Naive thymus-derived CD4-positive, alpha-beta T cell (primary cell): Measurements from ENCODE around the gene HDAC5. TPM values are rescaled to one million over a fixed set of nuclear protein-coding genes. Genes with fewer than 3 reads are reported as not detected.

ENCODE experiments used
- ATAC-seq: fragments of 150-1000 bp; cut with Tn5 transposase; 2 replicates; pipeline ENCODE4 v1.10.0; 2021; ENCODE audit warnings: mild to moderate bottlenecking, moderate library complexity
- CTCF ChIA-PET: fragments of 350-600 bp; sonication (Branson Sonifier 250); formaldehyde crosslinking; loops from one replicate; lab custom pipeline; 2021; ENCODE audit warnings: antibody characterized with exemption; lab: Charles Lee
- POLR2A ChIA-PET: fragments of 350-600 bp; sonication (Branson Sonifier 250); formaldehyde crosslinking; loops from one replicate; lab custom pipeline; 2021; ENCODE audit warnings: antibody characterized with exemption, inconsistent platforms; lab: Charles Lee
- DNase-seq, 9 donors: peaks; one replicate each; pipeline versions ENCODE4 v3.0.0 to v3.0.0-alpha.2; 2020 to 2022; ENCODE audit warnings: mixed read lengths in 1 of 9
- H3K27ac ChIP-seq: one replicate; pipeline ENCODE4 v1.7.0; 2013; ENCODE audit warnings: mild to moderate bottlenecking, low read depth, low read length, moderate library complexity
- H3K27me3 ChIP-seq, 2 donors: one replicate each; pipeline ENCODE4 v1.7.0; 2013; ENCODE audit warnings: low read length in 2 of 2, mild to moderate bottlenecking in 2 of 2, moderate library complexity in 2 of 2; ENCODE audit not compliant: control insufficient read depth in 2 of 2, insufficient read depth in 2 of 2
- H3K36me3 ChIP-seq, 3 experiments: 1 replicate in 2 of 3; 2 replicates in 1 of 3; pipeline ENCODE4 v1.7.0; 2013; ENCODE audit warnings: low read length in 3 of 3, mild to moderate bottlenecking in 3 of 3, moderate library complexity in 1 of 3; ENCODE audit not compliant: insufficient read depth in 3 of 3, control insufficient read depth in 2 of 3
- H3K4me1 ChIP-seq, 2 donors: one replicate each; pipeline ENCODE4 v1.7.0; 2013; ENCODE audit warnings: low read length in 2 of 2, mild to moderate bottlenecking in 2 of 2, moderate library complexity in 1 of 2; ENCODE audit not compliant: control insufficient read depth in 2 of 2, insufficient read depth in 2 of 2
- H3K4me3 ChIP-seq: 2 replicates; pipeline ENCODE4 v1.7.0; 2013; ENCODE audit warnings: mild to moderate bottlenecking, low read length
- H3K9me3 ChIP-seq, 3 experiments: 1 replicate in 2 of 3; 2 replicates in 1 of 3; pipeline ENCODE4 v1.7.0; 2013; ENCODE audit warnings: low read length in 3 of 3; ENCODE audit not compliant: control insufficient read depth in 2 of 3
- H3K27ac Mint-ChIP-seq, 9 donors: one replicate each; pipeline ENCODE4 v1.8.0; 2020 to 2022; ENCODE audit warnings: mixed read lengths in 9 of 9, mild to moderate bottlenecking in 8 of 9, moderate library complexity in 5 of 9, inconsistent platforms in 2 of 9
- H3K27me3 Mint-ChIP-seq, 5 donors: one replicate each; pipeline ENCODE4 v1.8.0; 2021 to 2022; ENCODE audit warnings: mixed read lengths in 5 of 5, mild to moderate bottlenecking in 1 of 5
- H3K36me3 Mint-ChIP-seq, 5 donors: one replicate each; pipeline ENCODE4 v1.8.0; 2020 to 2022; ENCODE audit warnings: mixed read lengths in 5 of 5, mild to moderate bottlenecking in 3 of 5, inconsistent platforms in 1 of 5
- H3K4me1 Mint-ChIP-seq, 7 donors: one replicate each; pipeline ENCODE4 v1.8.0; 2020 to 2022; ENCODE audit warnings: mixed read lengths in 7 of 7, mild to moderate bottlenecking in 3 of 7, inconsistent platforms in 1 of 7
- H3K4me3 Mint-ChIP-seq, 10 donors: one replicate each; pipeline ENCODE4 v1.8.0; 2020 to 2022; ENCODE audit warnings: mild to moderate bottlenecking in 10 of 10, mixed read lengths in 10 of 10, moderate library complexity in 6 of 10, inconsistent platforms in 2 of 10
- H3K9me3 Mint-ChIP-seq, 11 donors: one replicate each; pipeline ENCODE4 v1.8.0; 2020 to 2022; ENCODE audit warnings: mixed read lengths in 11 of 11, mild to moderate bottlenecking in 4 of 11, inconsistent platforms in 1 of 11, moderate library complexity in 1 of 11
- intact Hi-C, 2 donors: fragments of 100-400 bp; cut with micrococcal nuclease; formaldehyde crosslinking; loops; one replicate each; pipeline ENCODE4 v1.15.1; 2023
- polyA plus RNA-seq, 2 donors: library from polyadenylated mRNA; unstranded; fragments of 300-500 nt; fragmentation: Illumina TruSeq; gene quantifications; one replicate each; pipeline ENCODE4 v1.2.3, GENCODE V29; 2021
- total RNA-seq, 6 experiments: library from RNA in 5 of 6; stranded (reverse) in 5 of 6; gene quantifications; 1 replicate in 5 of 6; 2 replicates in 1 of 6; pipeline ENCODE4 v1.2.3 and lab custom pipeline; 2021 to 2026

Gene HDAC5
- 100 to 1,000 TPM in 1 of 5 experiments, 10 to 100 TPM in 4; 15.2 to 106 (median 70.9) TPM for total RNA-seq
- polyA plus RNA-seq = 10 to 100 TPM; 18.3 to 41.9 TPM
- 144 reads per million, percentile 90 among the genes with 10 or more reads in this experiment for total RNA-seq (lab: John Stamatoyannopoulos, UW)

DNA sequence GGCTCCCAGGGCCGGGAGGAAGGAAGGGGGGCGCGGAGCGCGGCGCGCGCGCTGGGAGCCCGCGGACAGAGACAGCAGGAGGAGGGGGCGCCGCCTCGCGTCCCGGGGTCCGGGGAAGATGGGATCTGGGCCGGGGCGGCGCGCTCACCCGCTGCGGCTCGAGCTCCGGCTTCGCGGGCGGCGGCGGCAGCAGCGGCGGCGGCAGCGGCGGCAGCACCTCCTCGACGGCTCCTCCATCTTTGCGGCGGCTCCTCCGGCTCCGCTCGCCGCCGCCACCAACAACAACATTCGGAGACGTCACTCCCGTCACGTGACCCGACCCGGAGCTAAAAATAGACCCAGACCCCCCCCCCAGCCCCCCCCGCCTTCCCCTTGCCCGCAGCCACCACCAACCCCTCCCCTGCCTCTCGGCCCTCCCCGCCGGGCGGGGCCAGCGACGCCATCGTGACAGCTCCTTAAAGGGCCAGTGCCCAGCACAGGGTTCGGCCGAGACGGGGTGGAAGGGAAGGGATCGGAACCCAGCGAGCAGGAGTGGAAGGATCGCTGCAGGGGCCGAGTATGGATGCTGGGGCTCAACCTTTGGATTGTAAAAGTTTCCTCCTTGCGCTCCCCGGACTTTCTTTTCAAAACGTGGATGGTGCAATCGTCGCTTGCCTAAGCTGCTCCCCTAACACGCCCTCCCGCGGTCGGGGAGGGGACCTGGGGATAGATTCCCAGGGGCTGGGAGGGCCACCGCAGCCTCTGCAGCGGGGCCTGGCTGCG lies at the start of gene HDAC5:
TSS of gene HDAC5 (minus strand) at position 286 of the 762 bp plus-strand sequence. CDS start 6,126 bp downstream, outside the sequence.
- Histone ChIP-seq H3K4me1 (peaks cover 14 to 21% of the 10 kb centered on the region in 2 donors), H3K36me3 (peaks cover 0 to 7% (median 0%) of the 10 kb centered on the region in 3 experiments), H3K27me3 (no peaks in the 10 kb centered on the region), H3K4me3 (peak within 1 kb of the TSS; percentile 95), H3K9me3 (no peaks in the 10 kb centered on the region), H3K27ac (peak within 1 kb of the TSS; percentile 90)
- CTCF ChIA-PET = interaction anchor here (0.7 to 2.2 kb wide), 16 partner anchors 9 to 221 kb away, joined by 3 to 9 read pairs (median 4); partner anchors contain the start of genes GRN, HROB and TMUB2
- Mint-ChIP-seq H3K27me3 (peaks cover 0 to 9% (median 0%) of the 10 kb centered on the region in 5 donors), H3K36me3 (peaks cover 0 to 2% (median 0%) of the 10 kb centered on the region in 5 donors), H3K9me3 (no peaks in the 10 kb centered on the region), H3K4me1 (peaks cover 21 to 53% (median 46%) of the 10 kb centered on the region in 7 donors), H3K27ac (peak within 1 kb of the TSS; percentile 84 to 99 (median 96)), H3K4me3 (peak within 1 kb of the TSS; percentile 92 to 99 (median 98))
- ATAC-seq (peak; percentile 98), DNase-seq (peak; percentile 88 to 95 (median 95))
- intact Hi-C loops = loop anchor here (1.0 to 5.0 kb wide), 20 partner anchors 12 to 1516 kb away; partner anchors contain the start of genes HROB (in 2 of the 2), LSM12 (in 2 of the 2), TMUB2 (in 2 of the 2) and G6PC3 (in 1 of the 2)
- POLR2A ChIA-PET = interaction anchor here (0.6 to 3.0 kb wide), 11 partner anchors 9 to 202 kb away, joined by 3 to 18 read pairs (median 5); partner anchors contain the start of genes LSM12, TMUB2 and UBTF

DNA sequence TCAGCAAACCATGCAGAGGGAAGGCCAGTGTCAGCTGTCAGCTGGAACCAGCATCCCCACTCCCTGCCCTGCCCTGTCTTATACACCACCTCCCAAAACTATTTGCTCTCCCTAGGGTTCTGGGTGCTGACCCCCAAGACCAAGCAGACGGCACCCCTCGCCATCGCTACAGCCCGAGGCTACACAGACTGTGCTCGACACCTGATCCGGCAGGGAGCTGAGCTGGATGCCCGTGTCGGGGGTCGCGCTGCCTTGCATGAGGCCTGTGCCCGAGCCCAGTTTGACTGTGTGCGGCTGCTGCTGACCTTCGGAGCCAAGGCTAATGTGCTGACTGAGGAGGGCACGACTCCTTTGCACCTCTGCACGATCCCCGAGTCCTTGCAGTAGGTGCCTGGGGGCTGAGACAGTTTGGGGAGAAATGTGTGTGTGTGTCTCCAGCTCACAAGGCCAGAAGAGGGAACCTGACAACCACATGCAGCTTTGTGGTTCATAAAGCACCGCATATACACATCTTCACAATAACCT lies 48.6 kb upstream of the HDAC5 start:
- peaks cover 0 to 11% (median 0%) of the 10 kb centered on the region in 3 experiments for H3K36me3 ChIP-seq
- H3K27ac ChIP-seq = no peak overlapping the region
- no peaks in the 10 kb centered on the region for H3K27me3 Mint-ChIP-seq
- no peaks in the 10 kb centered on the region for H3K9me3 ChIP-seq
- peaks cover 0 to 5% (median 3%) of the 10 kb centered on the region in 5 donors for H3K36me3 Mint-ChIP-seq
- H3K4me1 Mint-ChIP-seq = peaks cover 7 to 17% (median 14%) of the 10 kb centered on the region in 7 donors
- CTCF ChIA-PET = interaction anchor here (0.6 to 1.1 kb wide), 3 partner anchors 14 to 417 kb away, joined by 3 read pairs; no protein-coding TSS in a partner anchor
- H3K9me3 Mint-ChIP-seq = no peaks in the 10 kb centered on the region
- no peak for DNase-seq
- H3K4me3 ChIP-seq = no peak overlapping the region
- peak overlapping the region in 3 of 9 donors; percentile 20 to 86 (median 81) for H3K27ac Mint-ChIP-seq
- H3K27me3 ChIP-seq = no peaks in the 10 kb centered on the region
- POLR2A ChIA-PET = interaction anchor here (1.2 to 1.3 kb wide), 2 partner anchors 14 to 26 kb away, joined by 4 to 5 read pairs; partner anchors contain the start of gene TMUB2
- ATAC-seq = no peak
- H3K4me3 Mint-ChIP-seq = no peak overlapping the region
- intact Hi-C loops = no loop called here
- peaks cover 0 to 4% of the 10 kb centered on the region in 2 donors for H3K4me1 ChIP-seq

DNA sequence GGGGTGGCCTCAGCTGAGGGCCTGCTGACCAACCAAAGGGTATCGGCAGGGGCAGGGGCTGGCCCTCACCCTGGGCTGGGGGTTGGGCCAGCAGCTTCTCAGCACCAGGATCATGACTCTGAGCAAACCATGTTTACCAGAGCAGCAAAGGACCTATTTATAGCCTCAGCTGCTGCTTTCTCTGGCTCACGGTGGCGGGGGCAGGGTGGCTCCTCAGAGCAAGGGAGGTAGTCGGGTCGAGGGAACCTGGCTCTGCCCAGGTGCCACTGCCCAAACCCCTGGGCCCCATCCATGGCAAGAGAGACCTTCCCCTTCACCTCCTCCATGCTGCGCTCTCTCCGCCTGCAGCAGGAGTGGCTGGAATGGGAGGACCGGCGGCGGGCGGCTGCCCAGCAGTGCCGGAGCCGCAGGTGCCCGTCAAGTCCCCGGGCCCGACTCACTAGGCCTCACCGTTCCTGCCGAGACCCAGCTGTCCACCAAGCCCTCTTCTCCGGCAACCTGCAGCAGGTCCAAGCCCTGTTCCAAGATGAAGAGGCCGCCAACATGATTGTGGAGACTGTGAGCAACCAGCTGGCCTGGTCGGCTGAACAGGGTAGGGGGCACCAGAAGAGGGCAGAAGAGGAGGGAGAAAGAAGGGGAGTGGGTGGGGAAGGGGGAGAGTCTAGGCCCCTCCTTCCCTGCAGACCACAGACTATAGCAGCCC lies 47.2 kb upstream of the HDAC5 start, which contains the start of gene ASB16:
TSS of gene ASB16 (plus strand) at position 206 of the 703 bp plus-strand sequence. CDS start at position 292, 86 bp downstream.
- Mint-ChIP-seq H3K27ac (peak within 1 kb of the TSS in 2 of 9 donors; percentile 46 to 76), H3K27me3 (no peaks in the 10 kb centered on the region), H3K4me3 (no peak within 1 kb of the TSS), H3K36me3 (peaks cover 0 to 2% (median 0%) of the 10 kb centered on the region in 5 donors), H3K4me1 (peaks cover 7 to 21% (median 14%) of the 10 kb centered on the region in 7 donors), H3K9me3 (no peaks in the 10 kb centered on the region)
- peaks cover 0 to 4% of the 10 kb centered on the region in 2 donors for H3K4me1 ChIP-seq
- CTCF ChIA-PET = no interaction called here
- intact Hi-C loops = no loop called here
- H3K36me3 ChIP-seq = peaks cover 0 to 4% (median 0%) of the 10 kb centered on the region in 3 experiments
- POLR2A ChIA-PET = interaction anchor here (0.7 to 1.1 kb wide), 2 partner anchors 17 to 39 kb away, joined by 3 read pairs; no protein-coding TSS in a partner anchor
- H3K27me3 ChIP-seq = no peaks in the 10 kb centered on the region
- H3K9me3 ChIP-seq = no peaks in the 10 kb centered on the region
- DNase-seq = no peak
- no peak for ATAC-seq
- no peak within 1 kb of the TSS for H3K4me3 ChIP-seq
- H3K27ac ChIP-seq = no peak within 1 kb of the TSS

DNA sequence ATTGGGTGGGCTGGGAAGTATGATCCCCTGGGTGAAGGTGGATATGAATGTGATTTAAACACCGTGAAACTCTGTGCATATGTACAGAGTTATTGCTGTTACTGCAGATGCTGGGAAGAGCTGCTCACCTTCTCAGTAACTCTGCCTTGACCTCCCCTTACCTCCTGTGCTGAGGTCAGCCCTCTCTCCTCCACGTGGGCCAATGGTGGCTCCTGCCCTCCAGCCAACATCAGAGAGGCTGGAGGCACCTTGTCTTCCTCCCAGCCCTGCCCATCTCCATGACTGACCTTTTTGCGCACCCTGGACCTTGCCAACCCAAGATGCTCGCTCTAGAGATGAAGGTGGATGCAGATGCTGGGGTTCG lies 46.7 kb upstream of the HDAC5 start:
- ChIA-PET CTCF (interaction anchor here (0.6 kb wide), 1 partner anchor 180 kb away, joined by 3 read pairs; no protein-coding TSS in a partner anchor), POLR2A (interaction anchor here (0.7 to 1.1 kb wide), 2 partner anchors 17 to 40 kb away, joined by 3 read pairs; no protein-coding TSS in a partner anchor)
- Histone ChIP-seq H3K36me3 (peaks cover 0 to 4% (median 0%) of the 10 kb centered on the region in 3 experiments), H3K4me3 (no peak overlapping the region), H3K9me3 (no peaks in the 10 kb centered on the region), H3K27me3 (no peaks in the 10 kb centered on the region), H3K27ac (no peak overlapping the region), H3K4me1 (peaks cover 0 to 4% of the 10 kb centered on the region in 2 donors)
- no peaks in the 10 kb centered on the region for H3K9me3 Mint-ChIP-seq
- DNase-seq (no peak), ATAC-seq (no peak)
- intact Hi-C loops = no loop called here
- H3K4me1 Mint-ChIP-seq = peaks cover 7 to 21% (median 14%) of the 10 kb centered on the region in 7 donors
- H3K27ac Mint-ChIP-seq = peak overlapping the region in 2 of 9 donors; percentile 46 to 76
- H3K36me3 Mint-ChIP-seq = no peaks in the 10 kb centered on the region
- no peak overlapping the region for H3K4me3 Mint-ChIP-seq
- no peaks in the 10 kb centered on the region for H3K27me3 Mint-ChIP-seq

DNA sequence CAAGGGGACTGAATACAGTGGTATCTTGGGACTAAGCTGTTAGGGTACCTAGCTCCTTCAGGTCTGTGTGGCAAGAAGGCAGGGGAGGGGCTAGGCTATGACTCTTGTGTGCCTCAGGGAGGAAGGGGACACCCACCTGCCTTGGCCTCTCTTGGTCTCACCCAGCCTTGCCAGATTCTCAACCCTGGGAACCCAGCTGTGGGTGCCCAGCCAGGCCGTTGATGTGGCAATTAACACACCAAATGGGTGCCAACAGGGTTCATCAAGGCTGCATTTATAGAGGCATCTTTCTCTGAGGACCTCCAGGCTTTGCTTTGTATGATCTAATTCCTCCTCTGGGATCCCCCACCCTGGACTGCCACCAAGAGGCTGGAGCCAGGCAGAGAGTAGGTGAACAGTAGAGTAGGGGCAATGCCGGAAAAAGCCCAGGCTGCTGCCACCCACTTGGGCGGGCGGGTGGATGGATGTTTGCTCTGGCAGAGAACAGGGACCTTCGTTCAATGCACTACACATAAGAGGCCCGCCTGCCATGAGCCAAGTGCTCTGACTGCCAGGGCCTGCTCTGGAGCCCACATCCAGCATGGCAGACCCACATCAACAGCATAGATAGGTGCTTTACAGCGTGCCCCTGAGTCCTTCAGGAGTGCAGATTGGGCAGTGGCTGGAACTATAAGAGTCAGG lies 43.9 kb upstream of the HDAC5 start:
- DNase-seq (no peak), ATAC-seq (no peak)
- H3K4me1 ChIP-seq = peaks cover 0 to 4% of the 10 kb centered on the region in 2 donors
- H3K27ac ChIP-seq = no peak overlapping the region
- Mint-ChIP-seq H3K4me3 (no peak overlapping the region), H3K36me3 (peaks cover 0 to under 1% (median 0%) of the 10 kb centered on the region in 5 donors), H3K4me1 (peaks cover 7 to 21% (median 14%) of the 10 kb centered on the region in 7 donors), H3K27ac (peak overlapping the region in 2 of 9 donors; percentile 40 to 59), H3K9me3 (no peaks in the 10 kb centered on the region), H3K27me3 (no peaks in the 10 kb centered on the region)
- CTCF ChIA-PET = interaction anchor here (0.9 to 1.6 kb wide), 2 partner anchors 25 to 43 kb away, joined by 3 to 4 read pairs; no protein-coding TSS in a partner anchor
- intact Hi-C loops = loop anchor here in 1 of 2 donors (5.0 kb wide), 1 partner anchor 225 kb away; the partner anchor contains the start of gene PPY
- POLR2A ChIA-PET = no interaction called here
- no peak overlapping the region for H3K4me3 ChIP-seq
- no peaks in the 10 kb centered on the region for H3K27me3 ChIP-seq
- no peaks in the 10 kb centered on the region for H3K9me3 ChIP-seq
- H3K36me3 ChIP-seq = no peaks in the 10 kb centered on the region
